Measurements from ENCODE around the gene KLHL33. TPM values are rescaled to one million over a fixed set of nuclear protein-coding genes. Genes with fewer than 3 reads are reported as not detected.

The KLHL33 gene
- total and polyA plus RNA-seq, 2 donors (not counting 3 experiments of a cell fraction or from before 2014, with no cell fraction given): not detected

DNA sequence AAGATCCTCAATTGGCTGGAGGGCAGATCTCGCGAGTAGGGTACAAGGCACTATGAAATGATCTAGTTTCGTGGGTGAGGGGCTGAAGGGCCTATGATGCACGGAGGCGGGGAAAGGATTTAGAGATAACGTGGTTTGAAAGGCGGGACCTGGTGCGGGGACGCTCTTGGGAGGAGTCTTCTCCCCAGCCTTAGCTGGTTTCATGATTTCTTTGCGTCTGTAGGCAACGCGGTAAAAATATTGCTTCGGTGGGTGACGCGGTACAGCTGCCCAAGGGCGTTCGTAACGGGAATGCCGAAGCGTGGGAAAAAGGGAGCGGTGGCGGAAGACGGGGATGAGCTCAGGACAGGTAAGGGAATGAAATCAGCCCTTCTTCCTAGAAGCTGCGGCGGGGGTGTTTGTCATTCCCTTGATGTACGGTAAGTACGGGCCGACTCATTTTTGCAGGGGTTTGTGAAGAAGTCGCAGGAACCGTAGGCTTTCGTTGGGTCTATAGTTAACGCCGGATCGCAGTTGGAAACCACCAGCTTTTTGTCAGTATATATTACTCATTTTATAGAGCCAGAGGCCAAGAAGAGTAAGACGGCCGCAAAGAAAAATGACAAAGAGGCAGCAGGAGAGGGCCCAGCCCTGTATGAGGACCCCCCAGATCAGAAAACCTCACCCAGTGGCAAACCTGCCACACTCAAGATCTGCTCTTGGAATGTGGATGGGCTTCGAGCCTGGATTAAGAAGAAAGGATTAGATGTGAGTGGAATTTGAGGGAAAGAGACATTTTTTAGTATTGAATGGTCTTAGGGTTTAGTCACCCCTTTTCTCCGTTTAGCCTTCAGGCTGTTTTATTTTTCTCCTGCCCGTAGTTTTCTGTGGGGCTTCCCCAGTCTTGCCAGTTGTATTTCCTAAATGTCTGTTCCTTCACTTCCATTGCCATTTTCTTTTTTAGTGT, 19.7 kb upstream of the KLHL33 start:
- Histone ChIP-seq H3K9me3 (replicated peaks; ENCODE audit: control insufficient read depth, insufficient read depth, low read length) (no peaks in the 10 kb centered on the region), H3K9ac (replicated peaks; ENCODE audit: extremely low read depth, insufficient read depth, low read length) (peak overlapping the region; percentile 98), H2AFZ (ENCODE audit: low read depth, low read length) (peak overlapping the region; percentile 71), H3K79me2 (ENCODE audit: control insufficient read depth, insufficient read depth, low read length) (peaks cover 42% of the 10 kb centered on the region), H4K20me1 (replicated peaks; ENCODE audit: control insufficient read depth, extremely low read depth, insufficient read depth, low read length) (no peaks in the 10 kb centered on the region), H3K27ac (ENCODE audit: insufficient read depth, low read depth, low read length) (peak overlapping the region; percentile 96), H3K4me1 (ENCODE audit: control insufficient read depth, extremely low read depth, insufficient read depth, low read length) (peaks cover 24% of the 10 kb centered on the region), H3K4me2 (ENCODE audit: insufficient read depth, low read length) (peak overlapping the region; percentile 97), H3K36me3 (ENCODE audit: control insufficient read depth in 2 of 2, extremely low read depth in 1 of 2, insufficient read depth in 2 of 2, low read length in 2 of 2) (peaks cover 14 to 20% of the 10 kb centered on the region in 2 experiments), H3K4me3 (replicated peaks in 1 of 3; ENCODE audit: insufficient read depth in 1 of 3, low read depth in 1 of 3, low read length in 3 of 3) (peak overlapping the region; percentile 51 to 99 (median 85)), H3K27me3 (ENCODE audit: control insufficient read depth in 2 of 2, insufficient read depth in 2 of 2, low read length in 2 of 2) (no peaks in the 10 kb centered on the region), H3K9me1 (replicated peaks; ENCODE audit: control insufficient read depth, extremely low read depth, insufficient read depth, low read length) (no peaks in the 10 kb centered on the region)
- dilution Hi-C loops (cut with MboI; ENCODE audit: extremely low pct_ligation_motif_present, low sequenced_read_pairs): no loop called here
- POLR2A ChIA-PET: interaction anchor here (0.7 to 3.0 kb wide), 11 partner anchors 10 to 228 kb away, joined by 3 to 37 read pairs (median 4); partner anchors contain the start of genes PARP2, PNP and TEP1
- TF ChIP-seq, protein P1, sequence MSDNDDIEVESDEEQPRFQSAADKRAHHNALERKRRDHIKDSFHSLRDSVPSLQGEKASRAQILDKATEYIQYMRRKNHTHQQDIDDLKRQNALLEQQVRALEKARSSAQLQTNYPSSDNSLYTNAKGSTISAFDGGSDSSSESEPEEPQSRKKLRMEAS (IDR thresholded peaks at IDR 0.05; ENCODE audit: insufficient read depth, insufficient read length): no peak
- TF ChIP-seq GATA2 (IDR thresholded peaks at IDR 0.05; ENCODE audit: insufficient read depth, insufficient read length, low read depth, low read length) (peak; percentile 57), POLR2A (IDR thresholded peaks at IDR 0.05; ENCODE audit: low read depth, low read length) (peak; percentile 30)
- no peak for DNase-seq (ENCODE audit: low read depth, low spot score)
- FAIRE-seq: no peak
- intact Hi-C loops (cut with micrococcal nuclease): loop anchor here (1.0 to 2.0 kb wide), 7 partner anchors 14 to 151 kb away; partner anchors contain the start of genes CCNB1IP1, PNP and TEP1
- TSS peak; percentile 53 for BruUV-seq (replicated peaks)
- CTCF ChIA-PET: interaction anchor here (0.6 to 4.6 kb wide), 8 partner anchors 21 to 159 kb away, joined by 3 to 70 read pairs (median 5); partner anchors contain the start of genes PARP2 and TEP1
